SK-N-SH treated with all-trans-retinoic acid at 6 μM for 48 hours (cell line): ENCODE results near the gene FBLN2.

Source experiments
- ATAC-seq: fragments of 200-7000 bp; cut with Tn5 transposase; 3 replicates; pipeline ENCODE4 v1.9.1; 2020; ENCODE audit warnings: mild to moderate bottlenecking, moderate library complexity
- BACH2 ChIP-seq: fragments of 250-450 bp; sonication (Bioruptor Pico); IDR thresholded peaks from 2 replicates; pipeline ENCODE4 v1.9.0; 2021; ENCODE audit warnings: mild to moderate bottlenecking, borderline replicate concordance
- CREB5 ChIP-seq: fragments of 250-450 bp; sonication (Bioruptor Pico); IDR thresholded peaks from 2 replicates; pipeline ENCODE4 v1.5.1; 2020; ENCODE audit warnings: low read depth, mild to moderate bottlenecking, moderate library complexity
- CSDC2 ChIP-seq: fragments of 250-450 bp; sonication (Bioruptor Pico); IDR thresholded peaks from 2 replicates; pipeline ENCODE4 v1.5.0; 2020; ENCODE audit warnings: mild to moderate bottlenecking, moderate library complexity
- CSRNP3 ChIP-seq: fragments of 250-450 bp; sonication (Bioruptor Pico); IDR thresholded peaks from 2 replicates; pipeline ENCODE4 v1.5.1; 2021; ENCODE audit warnings: mild to moderate bottlenecking, moderate library complexity
- ESRRG ChIP-seq: fragments of 250-450 bp; sonication (Bioruptor Pico); IDR thresholded peaks from 2 replicates; pipeline ENCODE4 v1.6.1; 2021; ENCODE audit warnings: mild to moderate bottlenecking
- GLIS3 ChIP-seq: fragments of 250-450 bp; sonication (Bioruptor Pico); IDR thresholded peaks from 2 replicates; pipeline ENCODE4 v1.5.0; 2020; ENCODE audit warnings: mild to moderate bottlenecking, moderate library complexity
- ISL1 ChIP-seq: fragments of 250-450 bp; sonication (Bioruptor Pico); IDR thresholded peaks from 2 replicates; pipeline ENCODE4 v2.1.2; 2022; ENCODE audit warnings: mild to moderate bottlenecking, moderate library complexity
- OSR1 ChIP-seq: fragments of 250-450 bp; sonication (Bioruptor Pico); IDR thresholded peaks from 2 replicates; pipeline ENCODE4 v1.8.0; 2022; ENCODE audit warnings: moderate library complexity, mild to moderate bottlenecking, inconsistent platforms
- PATZ1 ChIP-seq: fragments of 250-450 bp; sonication (Bioruptor Pico); IDR thresholded peaks from 2 replicates; pipeline ENCODE4 v1.8.0; 2020; ENCODE audit warnings: mild to moderate bottlenecking, moderate library complexity, borderline replicate concordance
- POU6F1 ChIP-seq: fragments of 250-450 bp; sonication (Bioruptor Pico); IDR thresholded peaks from 2 replicates; pipeline ENCODE4 v1.8.0; 2021; ENCODE audit warnings: low read depth, mild to moderate bottlenecking, moderate library complexity, borderline replicate concordance
- PPARA ChIP-seq: fragments of 250-450 bp; sonication (Bioruptor Pico); IDR thresholded peaks from 2 replicates; pipeline ENCODE4 v1.5.0; 2020; ENCODE audit warnings: mild to moderate bottlenecking, borderline replicate concordance
- RARB ChIP-seq: fragments of 250-450 bp; sonication (Bioruptor Pico); IDR thresholded peaks from 2 replicates; pipeline ENCODE4 v1.8.0; 2021; ENCODE audit warnings: mild to moderate bottlenecking, moderate library complexity
- SNAI2 ChIP-seq: fragments of 250-450 bp; sonication (Bioruptor Pico); IDR thresholded peaks from 2 replicates; pipeline ENCODE4 v1.5.0; 2020; ENCODE audit warnings: mild to moderate bottlenecking, moderate library complexity
- TCF4 ChIP-seq: fragments of 250-450 bp; sonication (Bioruptor Pico); IDR thresholded peaks from 2 replicates; pipeline ENCODE4 v1.8.0; 2021; ENCODE audit warnings: mild to moderate bottlenecking, moderate library complexity, borderline replicate concordance
- TOX ChIP-seq: fragments of 250-450 bp; sonication (Bioruptor Pico); IDR thresholded peaks from 2 replicates; pipeline ENCODE4 v1.8.0; 2021; ENCODE audit warnings: mild to moderate bottlenecking, moderate library complexity, borderline replicate concordance
- TSHZ2 ChIP-seq: fragments of 250-450 bp; sonication (Bioruptor Pico); IDR thresholded peaks from 2 replicates; pipeline ENCODE4 v1.5.0; 2020; ENCODE audit warnings: mild to moderate bottlenecking, moderate library complexity
- ZC3H10 ChIP-seq: fragments of 250-450 bp; sonication (Bioruptor Pico); IDR thresholded peaks from 2 replicates; pipeline ENCODE4 v1.5.1; 2021; ENCODE audit warnings: mild to moderate bottlenecking, moderate library complexity
- ZFP3 ChIP-seq: fragments of 250-450 bp; sonication (Bioruptor Pico); IDR thresholded peaks from 2 replicates; pipeline ENCODE4 v1.5.0; 2020; ENCODE audit warnings: mild to moderate bottlenecking, moderate library complexity
- ZFP30 ChIP-seq: fragments of 450-650 bp; formaldehyde crosslinking; IDR thresholded peaks from 2 replicates; pipeline ENCODE4 v1.5.0; 2022; ENCODE audit warnings: mild to moderate bottlenecking, moderate library complexity
- ZNF565 ChIP-seq: fragments of 450-650 bp; formaldehyde crosslinking; conservative IDR thresholded peaks from 2 replicates; pipeline ENCODE4 v1.5.0; 2020; ENCODE audit warnings: low read depth, mild to moderate bottlenecking, moderate library complexity
- ZNF70 ChIP-seq: fragments of 450-650 bp; formaldehyde crosslinking; IDR thresholded peaks from 2 replicates; pipeline ENCODE4 v1.5.0; 2020; ENCODE audit warnings: mild to moderate bottlenecking, moderate library complexity
- ZNF8 ChIP-seq: fragments of 450-650 bp; formaldehyde crosslinking; IDR thresholded peaks from 2 replicates; pipeline ENCODE4 v1.5.0; 2020; ENCODE audit warnings: mild to moderate bottlenecking, moderate library complexity

Gene FBLN2

GRCh38 chr3:13501521-13501920, 47.4 kb upstream of the FBLN2 start:
- TF ChIP-seq ZNF8 (no peak), ESRRG (CRISPR knock-in tag) (no peak), ZFP30 (no peak), SNAI2 (CRISPR knock-in tag) (no peak), ZFP3 (no peak), ZNF565 (CRISPR knock-in tag) (no peak), GLIS3 (no peak), BACH2 (CRISPR knock-in tag) (no peak)
- no peak for ATAC-seq

- TF ChIP-seq RARB (CRISPR knock-in tag) (no peak), ZC3H10 (no peak), ZFP30 (no peak), ESRRG (CRISPR knock-in tag) (no peak), PPARA (CRISPR knock-in tag) (no peak), CSDC2 (no peak), CSRNP3 (CRISPR knock-in tag) (no peak), TSHZ2 (CRISPR knock-in tag) (no peak)
- no peak for ATAC-seq
Observed at GRCh38 chr3:13501958-13502790, 46.8 kb upstream of the FBLN2 start.

GRCh38 chr3:13502791-13503060, 46.2 kb upstream of the FBLN2 start:
- ATAC-seq: no peak
- no peak for TF ChIP-seq ESRRG (CRISPR knock-in tag)
- no peak for TF ChIP-seq ZNF8
- TF ChIP-seq CSDC2: no peak
- TF ChIP-seq TOX (CRISPR knock-in tag): no peak
- no peak for TF ChIP-seq TSHZ2 (CRISPR knock-in tag)
- no peak for TF ChIP-seq CREB5 (CRISPR knock-in tag)
- no peak for TF ChIP-seq TCF4 (CRISPR knock-in tag)
- TF ChIP-seq GLIS3: no peak
- no peak for TF ChIP-seq ZFP30
- TF ChIP-seq PATZ1: no peak
- no peak for TF ChIP-seq ISL1 (CRISPR knock-in tag)
- TF ChIP-seq POU6F1 (CRISPR knock-in tag): no peak
- no peak for TF ChIP-seq ZNF70 (CRISPR knock-in tag)
- TF ChIP-seq CSRNP3 (CRISPR knock-in tag): no peak
- no peak for TF ChIP-seq ZNF565 (CRISPR knock-in tag)
- no peak for TF ChIP-seq OSR1 (CRISPR knock-in tag)
